ENCODE measurements around the gene HELZ. TPM values are rescaled to one million over a fixed set of nuclear protein-coding genes. Genes with fewer than 3 reads are reported as not detected.

HELZ gene
- total RNA-seq, 1 experiment from 2014 or later: 16.3 TPM

GRCh38 chr17:67229109-67229955 lies 15.7 kb downstream of the HELZ start:
- DNase-seq (ENCODE audit: extremely low read depth, low read depth): no peak

- DNase-seq (ENCODE audit: extremely low read depth, low read depth): no peak
Observed at GRCh38 chr17:67227488-67227887, 17.5 kb downstream of the HELZ start.

- DNase-seq (ENCODE audit: extremely low read depth, low read depth): no peak
Observed at GRCh38 chr17:67225316-67225715, 19.7 kb downstream of the HELZ start.

GRCh38 chr17:67224736-67225135 lies 20.3 kb downstream of the HELZ start:
- DNase-seq (ENCODE audit: extremely low read depth, low read depth): no peak

GRCh38 chr17:67223924-67224323 lies 21.1 kb downstream of the HELZ start:
- no peak for DNase-seq (ENCODE audit: extremely low read depth, low read depth)

- peak; percentile 45 for DNase-seq (ENCODE audit: extremely low read depth, low read depth)
Observed at GRCh38 chr17:67221062-67221998, 23.7 kb downstream of the HELZ start.

GRCh38 chr17:67218385-67218950 lies 26.5 kb downstream of the HELZ start:
- DNase-seq (ENCODE audit: extremely low read depth, low read depth): no peak

GRCh38 chr17:67217446-67217845 lies 27.6 kb downstream of the HELZ start:
- no peak for DNase-seq (ENCODE audit: extremely low read depth, low read depth)

GRCh38 chr17:67216578-67217320 lies 28.2 kb downstream of the HELZ start:
- no peak for DNase-seq (ENCODE audit: extremely low read depth, low read depth)

GRCh38 chr17:67215991-67216421 lies 29.0 kb downstream of the HELZ start:
- DNase-seq (ENCODE audit: extremely low read depth, low read depth): no peak

- DNase-seq (ENCODE audit: extremely low read depth, low read depth): no peak
Observed at GRCh38 chr17:67212714-67213417, 32.1 kb downstream of the HELZ start.

- no peak for DNase-seq (ENCODE audit: extremely low read depth, low read depth)
Observed at GRCh38 chr17:67212231-67212630, 32.8 kb downstream of the HELZ start.

- DNase-seq (ENCODE audit: extremely low read depth, low read depth): no peak
Observed at GRCh38 chr17:67211742-67212141, 33.3 kb downstream of the HELZ start.

- no peak for DNase-seq (ENCODE audit: extremely low read depth, low read depth)
Observed at GRCh38 chr17:67210915-67211314, 34.1 kb downstream of the HELZ start.

- no peak for DNase-seq (ENCODE audit: extremely low read depth, low read depth)
Observed at GRCh38 chr17:67208232-67208631, 36.8 kb downstream of the HELZ start.

GRCh38 chr17:67203818-67204217 lies 41.2 kb downstream of the HELZ start:
- no peak for DNase-seq (ENCODE audit: extremely low read depth, low read depth)

GRCh38 chr17:67202503-67202902 lies 42.5 kb downstream of the HELZ start:
- DNase-seq (ENCODE audit: extremely low read depth, low read depth): no peak

- DNase-seq (ENCODE audit: extremely low read depth, low read depth): peak; percentile 12
Observed at GRCh38 chr17:67200727-67201301, 44.2 kb downstream of the HELZ start.

GRCh38 chr17:67198131-67198530 lies 46.9 kb downstream of the HELZ start:
- no peak for DNase-seq (ENCODE audit: extremely low read depth, low read depth)
